GM12874 (cell line): ENCODE results near the gene SMU1.

Experiments
- CTCF ChIP-seq: IDR thresholded peaks from 2 replicates; pipeline ENCODE4 v1.5.1; 2011; ENCODE audit warnings: low read depth, mild to moderate bottlenecking, control low read depth, low read length, moderate library complexity; ENCODE audit not compliant: insufficient read depth

SMU1 gene

DNA sequence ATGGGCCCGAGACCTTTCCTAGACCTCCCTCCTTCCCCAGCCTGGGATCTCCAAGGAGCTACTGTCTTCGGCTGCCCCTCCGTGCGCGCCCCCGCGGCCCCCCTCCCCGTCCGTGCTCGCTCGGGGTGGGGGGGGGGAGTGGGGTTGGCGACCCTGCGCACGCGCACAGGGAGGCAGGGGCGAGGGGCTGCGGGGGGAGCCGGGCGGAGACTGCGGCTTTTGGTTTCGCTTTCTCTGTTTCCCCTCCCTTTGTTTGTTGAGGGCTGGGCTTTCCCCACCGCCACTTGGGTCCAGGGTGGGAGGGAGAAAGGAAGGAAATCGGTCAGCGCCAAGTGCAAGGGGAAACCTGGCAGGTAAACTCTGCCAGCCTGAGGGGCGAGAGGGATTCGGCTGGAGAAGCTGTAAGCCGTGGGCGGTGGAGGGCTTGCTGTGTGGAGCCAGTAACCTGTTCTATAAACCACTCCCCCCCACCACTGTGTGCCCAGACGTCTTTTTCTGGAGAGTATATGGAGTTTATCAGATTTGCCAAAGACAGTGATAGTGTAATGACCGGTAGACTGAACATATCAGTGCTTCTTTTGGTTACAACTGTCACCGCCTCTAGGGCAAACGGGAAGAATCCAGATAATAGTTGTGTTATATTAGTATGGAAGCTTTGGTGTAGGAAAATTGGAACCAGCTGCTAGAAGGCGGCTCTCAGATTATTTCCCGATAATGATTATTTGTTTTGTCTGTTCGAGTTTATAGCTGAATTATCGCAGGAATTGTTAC is 50.7 kb downstream of the SMU1 start:
- no peak for TF ChIP-seq CTCF

GRCh38 chr9:33024966-33025571 is 51.4 kb downstream of the SMU1 start, which contains the start of gene DNAJA1:
DNAJA1 (plus strand) TSS chr9:33025273; CDS start chr9:33026485, 1,212 bp downstream.
- no peak for TF ChIP-seq CTCF

- no peak for TF ChIP-seq CTCF
These were observed 52.1 kb downstream of the SMU1 start for GRCh38 chr9:33024126-33024965.

DNA sequence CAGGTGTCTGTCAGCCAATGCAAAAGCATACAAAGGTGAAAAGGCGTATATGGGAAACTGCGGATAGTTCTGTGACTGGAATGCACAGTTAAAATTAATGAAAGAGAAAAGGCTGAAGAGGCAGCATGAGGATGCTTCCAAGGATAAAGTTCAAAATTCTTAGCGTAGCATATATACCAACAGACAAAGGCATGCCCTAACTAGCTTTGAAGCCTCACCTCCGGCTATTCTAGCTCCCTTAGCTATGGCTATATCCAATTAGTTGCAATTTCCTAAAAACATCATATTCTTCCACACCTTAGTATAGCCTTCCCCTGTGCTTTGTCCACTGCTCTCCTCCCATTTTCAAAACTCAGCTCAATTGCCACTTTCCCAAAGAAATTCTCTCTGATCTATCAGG is 52.8 kb downstream of the SMU1 start:
- no peak for TF ChIP-seq CTCF

GRCh38 chr9:33022755-33023154 is 53.7 kb downstream of the SMU1 start:
- no peak for TF ChIP-seq CTCF

- TF ChIP-seq CTCF: no peak
These were observed 54.2 kb downstream of the SMU1 start for GRCh38 chr9:33022303-33022702.

DNA sequence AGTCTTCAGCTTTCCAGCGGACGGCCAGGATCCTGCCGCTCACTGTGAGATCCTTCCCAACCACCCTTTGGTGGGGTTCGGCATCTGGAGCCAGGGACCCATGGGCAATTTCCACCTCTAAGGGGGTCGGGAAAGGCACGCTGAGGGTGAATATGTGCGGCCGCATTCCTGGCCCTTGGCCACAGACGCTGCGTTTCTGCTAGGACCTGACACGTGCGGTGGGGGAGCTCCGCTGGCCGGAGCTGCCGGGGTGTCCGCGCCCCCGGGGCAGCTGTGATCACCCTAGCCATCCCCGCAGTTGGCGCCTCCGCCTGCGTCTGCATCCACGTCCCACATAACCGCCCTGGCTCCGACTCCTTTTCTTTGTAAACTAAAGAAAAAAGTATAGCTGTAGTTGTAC is 56.7 kb downstream of the SMU1 start:
- TF ChIP-seq CTCF: no peak
